NCI-H524 treated with DMSO at 0.1 percent for 48 hours (cell line): ENCODE data around the gene LARGE1.

ENCODE experiments used
- DNase-seq: peaks from one replicate; lab custom pipeline; 2025; lab: John Stamatoyannopoulos, UW

LARGE1 gene

DNA sequence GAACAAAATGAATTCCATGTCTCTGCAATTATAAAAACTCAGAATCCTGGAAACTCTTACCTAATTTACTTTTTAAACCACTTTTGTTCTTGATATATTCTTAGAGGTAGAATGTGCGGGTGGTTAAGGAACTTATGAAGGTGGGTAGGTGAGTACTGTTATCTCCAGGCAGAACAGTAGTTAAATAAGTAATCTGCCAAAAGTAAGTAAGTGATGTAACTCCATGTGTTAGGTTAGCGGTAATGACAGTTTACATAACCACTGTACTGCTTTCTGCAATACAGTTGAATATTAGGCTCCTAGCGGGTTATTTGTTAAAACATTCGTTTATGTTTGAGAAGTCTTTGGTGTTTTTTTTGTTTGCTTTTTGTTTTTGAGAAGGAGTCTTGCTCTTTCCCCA is 7.1 kb downstream of the LARGE1 start:
- DNase-seq: no peak

DNA sequence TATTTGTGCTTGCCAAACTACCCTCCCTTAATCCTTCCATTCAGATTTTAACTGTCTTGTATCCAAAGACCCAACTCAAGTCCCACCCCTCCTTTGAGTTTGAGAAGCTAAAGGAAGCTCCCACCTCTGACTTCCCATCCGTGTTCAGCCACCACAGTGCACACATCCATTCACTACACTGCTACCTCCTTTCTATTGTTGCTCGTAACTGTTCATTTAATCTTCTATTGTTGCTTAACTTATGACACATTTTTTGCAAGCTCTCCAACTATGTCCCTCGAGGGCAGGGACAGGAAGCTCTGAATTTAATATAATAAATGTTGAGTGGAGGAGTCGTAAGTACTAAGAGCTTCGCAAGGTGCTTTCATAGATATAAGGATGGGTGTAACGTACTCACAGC is 10.4 kb downstream of the LARGE1 start:
- no peak for DNase-seq

DNA sequence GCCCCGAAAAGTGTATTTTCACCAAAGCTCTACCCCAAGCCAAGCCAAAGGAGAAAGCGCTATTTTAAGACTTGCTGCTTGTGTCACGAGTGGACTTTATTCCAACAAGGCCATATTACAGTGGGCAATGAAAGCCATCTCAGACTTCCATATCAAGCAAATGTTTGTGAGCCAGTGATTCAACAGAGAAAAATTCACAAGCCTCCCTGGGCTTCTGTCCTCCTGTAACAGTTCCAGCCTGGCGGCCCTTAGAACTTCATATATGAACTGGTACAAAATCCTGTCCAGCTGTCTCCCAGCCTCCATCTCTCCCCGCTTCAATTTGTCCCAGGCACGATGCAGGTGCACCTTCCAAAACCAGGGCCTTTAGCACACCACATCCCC is 11.2 kb downstream of the LARGE1 start:
- DNase-seq: no peak

DNA sequence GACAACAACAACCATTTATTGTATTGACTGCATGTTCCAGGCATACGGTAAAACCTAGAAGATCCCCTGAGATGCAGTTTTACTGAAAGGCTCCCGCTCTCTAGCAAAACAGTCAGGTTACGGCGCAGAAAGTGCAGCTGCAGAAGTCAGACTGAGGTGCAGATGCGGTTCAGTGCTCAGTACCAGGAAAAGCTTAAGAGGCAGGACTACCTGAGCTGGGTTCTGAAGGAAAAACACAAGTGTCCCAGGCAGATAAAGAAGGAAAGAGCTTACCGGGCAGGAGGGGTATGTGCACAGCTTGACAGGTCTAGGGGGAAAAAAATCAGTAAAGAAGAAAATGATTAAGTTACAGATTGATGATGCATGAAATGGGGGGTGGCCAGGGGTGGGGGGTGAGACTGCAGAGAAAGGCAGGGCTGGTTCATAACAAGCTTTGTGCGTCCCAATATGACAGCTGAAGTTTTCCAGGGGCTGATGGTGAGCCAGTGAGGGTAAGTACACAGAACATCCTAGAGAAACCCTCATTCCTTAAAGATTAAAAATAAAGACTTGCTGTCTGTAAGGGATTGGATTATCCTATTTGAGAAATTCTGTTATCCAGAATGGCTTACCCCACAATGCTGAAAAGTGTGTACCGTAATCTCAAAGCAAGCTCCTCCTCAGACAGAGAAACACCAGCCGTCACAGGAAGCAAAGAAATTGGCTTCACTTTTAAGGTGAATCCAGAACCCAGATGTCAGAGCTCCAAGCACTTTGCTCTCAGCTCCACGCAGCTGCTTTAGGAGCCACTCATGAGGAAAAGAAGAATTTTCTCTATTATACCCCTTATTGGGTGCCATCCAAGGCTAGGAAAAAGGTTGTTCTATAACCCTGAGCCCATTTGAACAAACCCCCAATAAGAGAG is 11.9 kb downstream of the LARGE1 start:
- DNase-seq: no peak

DNA sequence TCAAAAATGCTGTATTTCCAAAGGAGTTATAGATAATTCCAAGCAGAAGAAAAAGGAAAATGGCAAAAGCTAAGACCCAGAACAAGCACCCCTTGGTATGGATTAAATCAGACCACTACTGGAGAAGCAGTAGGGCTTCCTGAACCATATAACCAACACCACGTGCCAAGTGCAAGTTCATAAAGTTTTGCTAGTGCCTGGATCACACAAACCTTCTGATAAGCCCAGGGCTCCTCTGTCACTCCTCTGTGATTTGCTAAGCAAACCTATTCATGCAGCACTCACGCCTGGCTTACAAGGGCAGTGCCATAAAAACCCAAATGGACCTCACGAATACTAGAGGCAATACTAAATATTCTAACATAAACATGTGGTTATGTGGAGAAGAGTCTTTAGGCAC is 13.3 kb downstream of the LARGE1 start:
- no peak for DNase-seq

DNA sequence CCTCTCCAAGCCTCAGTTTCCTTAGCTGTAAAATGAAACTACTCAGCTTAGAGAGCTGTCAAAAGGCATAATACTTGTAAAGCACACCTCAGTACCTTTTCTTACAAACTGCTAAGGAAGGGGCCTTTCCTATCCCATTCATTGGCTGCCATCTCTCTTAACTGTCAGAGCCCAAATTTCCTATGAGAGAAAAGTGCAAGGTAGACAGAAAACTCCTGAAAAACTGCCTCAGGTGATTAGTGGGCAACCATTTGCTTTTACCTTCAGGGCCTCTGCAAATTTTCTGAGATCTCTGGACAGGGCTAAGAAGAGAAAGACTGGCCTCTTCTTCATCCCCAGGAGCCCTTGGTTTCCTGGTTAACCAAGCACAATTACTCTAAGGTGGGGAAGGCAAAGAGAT is 13.8 kb downstream of the LARGE1 start:
- DNase-seq: no peak

DNA sequence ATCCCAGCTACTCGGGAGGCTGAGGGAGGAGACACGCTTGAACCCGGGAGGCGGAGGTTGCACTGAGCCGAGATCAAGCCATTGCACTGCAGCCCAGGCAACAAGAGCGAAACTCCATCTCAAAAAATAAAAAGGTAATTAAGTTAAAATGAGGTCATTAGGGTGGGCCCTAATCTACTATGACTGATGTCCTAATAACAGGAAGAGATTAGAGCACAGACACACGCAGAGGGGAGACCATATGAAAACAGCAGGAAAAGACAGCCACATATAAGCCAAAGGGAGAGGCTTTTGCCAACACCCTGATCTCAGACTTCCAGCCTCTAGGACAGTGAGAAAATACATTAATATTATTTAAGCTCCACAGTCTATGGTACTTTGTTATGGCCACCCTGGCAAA is 17.3 kb downstream of the LARGE1 start:
- no peak for DNase-seq

DNA sequence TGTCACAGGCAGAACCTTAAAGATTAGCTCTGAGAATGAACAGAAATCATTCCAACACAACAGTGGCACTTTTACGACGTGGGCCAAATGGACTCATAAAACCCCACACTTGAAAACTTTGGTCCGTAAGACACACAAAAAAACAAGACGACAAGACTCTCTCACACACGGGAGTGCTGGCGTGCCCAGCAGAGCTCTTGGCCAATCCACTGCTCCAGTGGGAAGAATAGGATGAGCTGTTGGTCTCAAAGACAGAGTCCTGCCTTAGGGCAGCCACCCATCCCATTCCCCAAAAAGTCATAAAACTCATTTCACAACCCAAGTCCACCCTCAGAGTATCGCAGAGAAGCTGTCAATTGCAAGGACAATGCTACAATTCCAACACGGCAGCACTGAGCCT is 18.2 kb downstream of the LARGE1 start:
- no peak for DNase-seq

DNA sequence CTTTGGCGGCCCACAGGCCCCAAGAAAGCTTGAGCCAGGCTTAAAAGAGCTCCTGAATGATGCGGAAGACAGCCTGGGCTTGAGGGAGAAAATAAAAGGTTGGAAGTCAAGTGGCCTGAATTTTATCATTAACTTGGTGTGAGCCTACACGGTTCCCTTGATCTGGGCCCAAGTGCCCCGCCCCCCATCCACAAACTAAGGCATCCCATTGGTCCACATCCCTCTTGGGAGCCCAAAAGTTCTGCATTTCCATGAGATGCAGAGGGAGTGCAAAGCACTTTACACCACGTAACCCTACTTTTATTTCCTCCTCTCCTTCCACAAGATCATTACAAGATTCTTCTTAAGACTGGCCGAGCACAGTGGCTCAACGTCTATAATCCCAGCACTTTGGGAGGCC is 22.2 kb downstream of the LARGE1 start:
- DNase-seq: no peak

DNA sequence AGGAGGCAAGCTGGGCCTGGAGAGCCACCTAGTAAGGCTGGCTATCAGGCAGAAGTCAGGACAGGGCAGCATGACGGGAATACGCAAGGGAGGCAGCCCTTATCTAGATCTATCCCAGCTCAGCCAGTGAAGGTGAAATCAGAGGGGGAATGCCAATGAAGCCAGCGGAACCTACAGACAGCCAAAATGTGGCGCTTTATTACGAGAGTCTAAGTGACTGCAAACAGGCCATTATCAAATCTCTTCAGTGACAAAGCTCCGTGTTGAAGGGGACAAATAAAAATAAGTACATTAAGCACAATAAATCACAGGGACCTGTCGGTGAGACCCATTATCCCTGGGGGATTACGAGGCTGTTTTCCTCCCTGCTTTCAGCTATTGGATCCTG is 22.8 kb downstream of the LARGE1 start:
- DNase-seq: no peak

DNA sequence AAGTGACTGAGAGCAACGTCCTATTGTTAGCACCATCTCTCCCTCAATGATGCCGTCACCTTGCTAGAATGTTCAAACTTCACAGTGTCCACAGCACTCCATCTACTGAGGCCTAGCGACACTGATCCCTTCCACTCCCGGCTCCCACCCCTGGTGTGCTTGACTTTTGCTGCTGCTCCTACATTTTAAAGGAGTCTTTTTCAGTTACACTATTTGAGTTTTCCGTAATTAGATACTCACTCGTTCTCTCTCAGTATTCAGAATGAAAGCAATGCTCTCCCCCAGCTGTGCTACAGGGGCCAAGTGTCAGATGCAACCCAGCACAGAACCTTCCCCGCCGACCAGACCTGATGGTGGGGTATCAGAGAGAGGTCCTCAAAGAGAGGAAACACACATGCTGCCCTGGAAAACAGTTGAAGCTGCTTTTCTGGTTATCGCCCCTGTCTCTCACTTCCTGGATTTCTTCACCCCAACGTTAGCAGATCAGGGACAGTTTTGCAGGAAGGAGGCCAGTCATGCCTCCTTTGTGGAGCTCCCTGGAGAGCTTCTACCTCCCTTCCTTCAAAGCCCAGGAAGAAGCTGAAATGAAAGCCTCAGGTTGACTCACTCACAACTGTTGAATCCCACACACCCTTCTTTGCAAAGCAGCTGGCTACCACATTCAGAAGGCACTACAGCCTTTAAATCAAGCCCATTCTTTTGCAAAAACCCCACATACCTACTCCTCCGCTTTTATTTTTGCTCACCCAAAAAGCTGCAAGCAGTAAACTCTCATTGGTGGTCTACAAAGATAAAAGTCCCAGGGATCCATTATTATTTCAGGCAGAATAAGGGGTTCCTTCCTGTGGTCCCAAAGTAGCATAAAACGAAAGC is 23.5 kb downstream of the LARGE1 start:
- DNase-seq: no peak

DNA sequence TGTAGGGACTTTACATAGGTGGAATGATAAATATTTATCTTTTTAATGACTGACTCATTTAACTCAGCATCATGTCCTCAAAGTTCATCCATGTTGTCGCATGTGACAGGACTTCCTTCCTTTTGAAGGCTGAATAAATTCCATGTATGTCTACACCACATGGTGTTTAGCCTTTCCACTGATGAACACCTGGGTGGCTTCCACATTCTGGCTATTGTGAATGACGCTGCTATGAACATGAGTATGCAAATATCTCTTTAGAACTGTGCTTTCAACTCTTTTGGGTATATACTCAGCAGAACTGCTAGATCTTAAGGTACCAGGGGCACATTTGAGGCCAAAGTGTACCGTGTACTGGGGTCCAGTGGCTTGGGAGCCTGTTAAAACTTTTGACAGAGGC is 24.1 kb downstream of the LARGE1 start:
- DNase-seq: no peak

DNA sequence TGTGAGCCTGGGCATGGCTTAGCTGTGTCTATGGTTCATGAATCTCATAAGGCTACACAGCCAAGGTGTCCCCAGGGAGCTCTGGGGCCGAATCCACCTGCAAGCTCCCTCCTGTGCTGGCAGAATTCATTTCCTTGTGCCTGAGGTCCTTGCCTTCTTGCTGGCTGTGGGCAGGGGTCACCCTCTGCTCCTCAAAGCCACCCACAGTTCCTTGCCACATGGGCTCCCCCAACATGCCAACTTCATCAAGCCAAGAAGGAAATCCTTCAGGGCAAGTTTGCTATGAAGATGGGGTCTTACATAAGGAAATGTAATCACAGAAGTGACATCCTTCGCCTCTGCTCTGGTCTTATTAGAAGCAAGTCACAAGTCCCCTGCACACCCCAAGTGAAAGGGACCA is 24.8 kb downstream of the LARGE1 start:
- no peak for DNase-seq

DNA sequence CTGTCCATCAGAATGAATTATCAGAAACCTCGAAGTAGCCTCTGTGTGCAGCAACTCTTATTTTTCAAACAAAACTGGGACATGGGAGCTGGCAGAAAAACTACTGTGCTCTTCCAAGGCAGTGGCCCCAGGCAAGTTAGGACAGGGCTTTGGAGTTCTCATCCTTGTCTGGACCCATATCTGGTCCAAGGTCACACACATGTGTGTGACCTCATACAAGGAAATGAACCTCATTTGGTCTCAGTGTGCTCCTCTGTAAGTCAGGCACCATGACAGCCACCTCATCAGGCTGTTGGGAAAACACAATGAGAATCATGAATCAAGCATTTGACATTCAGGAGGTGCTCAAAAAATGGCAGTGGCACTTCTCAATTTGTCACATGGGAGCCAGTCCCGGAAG is 25.8 kb downstream of the LARGE1 start:
- DNase-seq: no peak

DNA sequence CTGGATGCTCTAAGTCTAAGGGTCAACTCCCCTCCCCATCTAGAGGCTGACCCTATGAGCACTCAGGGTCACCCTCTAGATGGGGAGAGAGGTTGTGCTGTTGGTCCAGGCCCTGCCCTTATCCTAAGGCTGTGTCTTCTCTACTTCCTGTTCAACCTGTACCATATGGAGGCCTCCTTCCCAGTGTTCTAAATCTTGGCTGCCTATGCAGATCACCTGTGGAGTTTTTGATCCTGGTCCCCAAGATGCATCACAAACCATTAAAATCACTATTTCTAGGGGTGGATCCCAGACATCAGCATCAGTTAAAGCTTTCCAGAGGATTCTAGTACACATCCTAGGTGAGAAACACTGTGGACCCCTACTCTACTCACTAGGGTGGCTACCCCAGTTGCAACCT is 26.2 kb downstream of the LARGE1 start:
- no peak for DNase-seq

DNA sequence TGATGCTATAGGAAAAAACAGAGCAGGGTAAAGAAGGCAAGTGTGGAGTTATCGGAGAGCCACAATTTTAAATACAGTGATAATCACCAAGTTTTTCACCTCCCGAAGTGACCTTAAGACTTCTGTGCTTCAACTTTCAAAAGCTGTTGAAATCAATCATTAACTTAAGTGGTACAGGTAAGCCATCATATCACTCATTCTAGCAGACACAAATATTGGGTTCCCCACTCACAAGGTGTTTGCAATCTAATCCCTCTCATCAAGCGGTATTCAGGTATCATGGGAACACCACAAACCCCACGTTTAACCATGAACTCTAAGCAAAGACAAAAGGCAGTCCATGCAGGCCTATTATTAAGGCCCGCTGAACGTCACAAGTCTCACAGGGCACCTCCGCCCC is 26.8 kb downstream of the LARGE1 start:
- DNase-seq: no peak

DNA sequence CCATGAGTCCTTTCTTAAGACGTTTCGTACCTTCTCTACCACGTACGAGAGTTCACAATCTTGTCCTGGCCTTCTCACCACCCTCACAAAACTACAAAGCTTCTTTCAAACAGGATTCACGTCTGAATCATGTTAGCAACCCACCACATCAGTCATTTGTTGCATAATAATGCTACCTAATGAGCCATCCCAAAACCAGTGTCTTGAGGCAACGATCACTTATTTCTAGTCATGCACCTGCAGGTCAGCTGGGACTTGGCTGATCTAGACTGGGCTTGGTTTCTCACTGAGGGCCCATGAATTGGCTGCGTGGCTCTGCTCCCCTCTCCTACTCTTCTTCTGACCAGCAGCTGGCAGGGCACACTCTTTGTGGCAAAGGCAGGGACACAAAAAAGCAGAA is 28.3 kb downstream of the LARGE1 start:
- DNase-seq: no peak

DNA sequence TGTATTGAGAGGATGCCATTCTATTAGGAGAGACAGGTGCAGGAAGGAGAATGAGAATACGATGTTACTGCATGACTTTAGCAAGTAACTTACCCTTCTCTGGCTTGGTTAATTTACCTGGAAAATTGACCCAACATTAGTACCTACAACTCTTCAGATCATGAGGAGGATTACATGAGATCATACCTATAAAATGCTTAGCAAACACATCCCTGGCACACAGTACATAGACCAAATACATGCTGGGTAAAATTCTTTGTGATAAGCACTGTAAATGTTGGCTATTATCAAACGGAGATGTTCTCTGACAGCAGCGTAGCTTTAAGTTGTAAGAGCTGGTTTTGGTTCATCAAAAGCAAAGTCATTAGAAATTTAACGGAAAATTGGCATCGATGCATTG is 28.8 kb downstream of the LARGE1 start:
- no peak for DNase-seq

DNA sequence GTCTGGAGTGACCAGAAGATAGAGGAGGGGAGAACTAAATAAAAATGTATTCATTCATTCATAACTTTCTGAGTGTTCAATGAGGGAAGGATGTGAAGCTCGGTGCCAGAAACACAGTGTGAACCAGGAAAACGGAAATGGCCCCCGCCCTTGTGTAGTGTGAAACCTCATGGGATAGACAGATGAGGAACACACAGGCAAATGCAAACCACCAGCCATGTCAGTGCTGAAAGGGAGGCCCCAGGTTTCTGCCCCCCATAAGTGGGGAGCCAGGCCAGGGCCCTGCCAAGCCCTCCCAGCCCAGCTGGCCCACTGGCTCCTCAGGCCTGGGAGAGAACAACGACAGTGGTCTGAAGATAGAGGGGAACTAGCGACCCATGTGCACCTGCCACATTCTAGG is 30.5 kb downstream of the LARGE1 start:
- DNase-seq: no peak

DNA sequence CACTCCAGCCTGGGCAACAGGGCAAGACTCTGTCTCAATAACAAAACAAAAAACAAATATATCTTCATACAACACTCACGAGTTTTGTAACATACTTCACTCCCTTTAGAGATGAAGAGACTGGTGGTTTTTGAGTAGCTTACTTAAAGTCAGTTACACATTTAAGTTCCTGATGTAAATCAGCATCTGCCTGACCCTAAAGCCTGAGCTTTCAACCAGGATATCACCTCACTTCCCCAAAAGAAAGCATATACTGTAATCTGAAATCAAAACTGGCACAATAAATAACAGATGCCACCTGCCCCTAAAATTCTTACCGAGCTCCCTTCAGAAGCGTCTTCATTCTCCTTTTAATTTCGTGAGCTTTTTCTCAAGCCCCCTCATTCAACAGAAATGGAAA is 31.5 kb downstream of the LARGE1 start:
- no peak for DNase-seq

DNA sequence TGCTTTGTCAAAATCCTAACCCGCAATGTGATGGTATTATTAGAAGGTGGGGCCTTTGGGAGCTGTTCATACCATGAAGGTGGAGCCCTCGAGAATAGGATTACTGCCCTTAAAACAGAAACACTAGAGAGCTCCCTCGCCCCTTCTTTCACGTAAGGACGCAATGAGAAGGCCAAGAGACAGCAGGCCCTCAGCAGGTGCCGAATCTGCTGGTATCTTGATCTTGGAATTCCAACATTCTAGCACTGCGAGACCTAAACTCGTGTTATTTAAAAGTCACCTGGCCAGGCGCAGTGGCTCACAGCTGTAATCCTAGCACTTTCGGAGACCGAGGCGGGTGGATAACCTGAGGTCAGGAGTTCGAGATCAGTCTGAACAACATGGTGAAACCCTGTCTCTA is 33.1 kb downstream of the LARGE1 start:
- no peak for DNase-seq

DNA sequence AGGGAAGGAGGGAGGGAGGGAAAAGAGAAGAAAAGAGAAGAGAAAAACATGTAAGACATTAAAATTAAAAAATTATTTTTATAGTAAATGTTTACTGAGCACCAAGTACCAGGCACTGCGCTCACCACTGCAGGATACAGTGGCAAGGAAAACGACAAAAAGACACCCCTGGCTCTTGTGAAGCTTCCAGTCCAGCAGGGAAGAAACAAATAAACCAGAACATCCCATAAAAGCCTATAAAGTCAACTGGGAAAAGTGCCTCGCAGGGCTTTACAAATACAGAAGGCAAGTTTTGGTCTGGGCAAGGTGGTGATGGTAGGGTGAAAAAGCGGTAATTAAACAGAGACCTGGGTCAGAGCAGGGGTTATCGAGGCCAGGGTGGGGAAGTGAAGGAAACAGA is 33.6 kb downstream of the LARGE1 start:
- DNase-seq: no peak

DNA sequence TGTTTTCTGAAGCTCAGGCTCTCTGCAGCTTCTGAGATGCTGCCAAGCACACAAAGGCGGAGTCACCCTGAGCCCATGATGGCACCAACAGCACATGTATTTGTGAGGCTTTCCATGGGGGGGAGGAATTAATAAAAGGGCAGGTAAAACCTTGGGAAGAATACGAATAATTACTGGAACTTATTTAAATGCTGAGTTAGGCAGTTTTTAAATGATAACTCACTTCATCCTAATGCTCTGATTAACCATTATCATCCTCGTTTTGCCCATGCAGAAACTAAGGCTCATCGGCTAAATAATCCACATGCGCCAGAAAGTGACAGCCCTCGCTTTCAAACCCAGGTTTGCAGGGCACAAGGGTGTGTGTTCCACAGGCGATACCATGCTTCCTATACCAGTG is 35.4 kb downstream of the LARGE1 start:
- DNase-seq: no peak
